Activated naive CD8-positive, alpha-beta T cell treated with anti-CD3 and anti-CD28 coated beads for 36 hours (primary cell): ENCODE data around the gene ZNF536. TPM values are rescaled to one million over a fixed set of nuclear protein-coding genes. Genes with fewer than 3 reads are reported as not detected.
"Not testable (repeated sequence)": the region's sequence is repeated elsewhere in the genome, so short reads cannot be mapped to it uniquely, and the experiment has no call there.

ENCODE experiments used
- DNase-seq: peaks from one replicate; pipeline ENCODE4 v3.0.0; 2021
- H3K27ac Mint-ChIP-seq: one replicate; pipeline ENCODE4 v1.8.0; 2022; ENCODE audit warnings: mild to moderate bottlenecking, moderate library complexity, mixed read lengths
- H3K27me3 Mint-ChIP-seq: one replicate; pipeline ENCODE4 v1.8.0; 2022; ENCODE audit warnings: mild to moderate bottlenecking, mixed read lengths
- H3K36me3 Mint-ChIP-seq: one replicate; pipeline ENCODE4 v1.8.0; 2021; ENCODE audit warnings: mild to moderate bottlenecking, mixed read lengths
- H3K4me1 Mint-ChIP-seq: one replicate; pipeline ENCODE4 v1.8.0; 2021; ENCODE audit warnings: mixed read lengths
- H3K4me3 Mint-ChIP-seq: one replicate; pipeline ENCODE4 v1.8.0; 2022; ENCODE audit warnings: mild to moderate bottlenecking, moderate library complexity, mixed read lengths
- H3K9me3 Mint-ChIP-seq: one replicate; pipeline ENCODE4 v1.8.0; 2022; ENCODE audit warnings: mixed read lengths
- total RNA-seq, 2 experiments: library from RNA; stranded (reverse); gene quantifications; one replicate each; pipeline ENCODE4 v1.2.3, GENCODE V29; 2021

ZNF536 gene
- total RNA-seq, 2 experiments from 2014 or later = not detected

DNA sequence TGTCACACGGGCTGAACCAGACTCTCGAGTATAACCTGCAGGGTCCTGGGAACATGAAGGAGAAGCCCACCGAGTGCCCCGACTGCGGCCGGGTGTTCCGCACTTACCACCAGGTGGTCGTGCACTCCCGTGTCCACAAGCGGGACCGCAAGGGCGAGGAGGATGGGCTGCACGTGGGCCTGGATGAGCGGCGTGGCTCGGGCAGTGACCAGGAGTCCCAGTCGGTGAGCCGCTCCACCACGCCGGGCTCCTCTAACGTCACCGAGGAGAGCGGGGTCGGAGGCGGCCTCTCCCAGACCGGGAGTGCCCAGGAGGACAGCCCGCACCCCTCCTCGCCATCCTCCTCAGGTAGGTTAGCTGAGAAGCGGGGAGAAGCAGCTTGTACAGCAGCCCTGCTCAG lies 73.2 kb downstream of the ZNF536 start:
- DNase-seq = no peak
- H3K27ac Mint-ChIP-seq = no peak overlapping the region
- H3K27me3 Mint-ChIP-seq = peaks cover 12% of the 10 kb centered on the region
- no peaks in the 10 kb centered on the region for H3K36me3 Mint-ChIP-seq
- H3K9me3 Mint-ChIP-seq = no peaks in the 10 kb centered on the region
- H3K4me1 Mint-ChIP-seq = no peaks in the 10 kb centered on the region
- H3K4me3 Mint-ChIP-seq = no peak overlapping the region

DNA sequence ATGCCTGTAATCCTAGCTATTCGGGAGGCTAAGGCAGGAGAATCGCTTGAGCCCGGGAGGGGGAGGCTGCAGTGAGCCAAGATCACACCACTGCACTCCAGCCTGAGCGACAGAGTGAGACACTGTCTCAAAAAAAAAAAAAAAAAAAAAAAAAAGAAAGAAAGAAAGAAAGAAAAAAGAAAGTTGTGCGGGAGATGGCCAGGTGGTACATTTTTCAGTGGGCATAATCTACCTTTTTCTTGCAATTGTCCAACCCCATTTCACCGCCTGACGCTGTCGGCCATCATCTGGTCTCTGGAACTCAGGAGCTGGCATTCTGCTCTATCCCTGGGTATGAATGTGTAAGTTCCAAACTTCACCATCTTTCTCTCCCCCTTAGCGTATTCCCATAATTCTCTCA lies 73.9 kb downstream of the ZNF536 start:
- H3K36me3 Mint-ChIP-seq, DNase-seq, H3K4me1 Mint-ChIP-seq, H3K9me3 Mint-ChIP-seq, H3K4me3 Mint-ChIP-seq, H3K27ac Mint-ChIP-seq: not testable (repeated sequence)
- H3K27me3 Mint-ChIP-seq = peaks cover 12% of the 10 kb centered on the region

DNA sequence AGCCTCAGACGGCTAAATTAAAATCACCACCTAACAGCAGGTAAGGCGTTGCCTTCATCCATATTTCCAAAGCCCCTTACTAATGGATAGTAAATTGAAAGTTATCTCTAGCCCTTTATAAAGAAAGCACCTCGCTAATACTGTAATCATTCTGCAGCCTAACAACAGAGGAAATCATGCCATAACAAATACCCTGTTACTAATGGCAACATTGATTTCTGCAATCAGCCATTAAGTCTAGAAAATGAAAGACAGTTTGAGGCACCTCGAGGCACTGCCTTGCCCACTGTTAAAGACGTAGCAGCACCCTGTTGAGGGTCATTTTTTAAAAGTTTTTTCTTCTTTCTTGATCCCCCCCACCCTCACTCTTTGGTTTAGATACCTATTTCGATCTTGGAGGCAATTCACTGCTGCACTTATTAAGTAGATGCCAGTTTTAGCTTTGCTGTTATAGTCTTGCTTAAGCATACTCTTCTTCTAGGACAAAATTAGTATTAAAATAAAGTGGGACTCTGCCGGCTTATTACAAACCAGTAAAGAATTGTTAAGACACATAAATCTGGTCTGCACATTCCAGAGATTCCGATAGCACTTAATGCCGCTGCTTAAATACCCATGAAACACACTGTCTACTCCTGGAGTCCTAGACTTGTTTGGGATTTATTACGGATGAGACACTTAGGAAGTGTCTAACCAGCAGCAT lies 74.8 kb downstream of the ZNF536 start:
- Mint-ChIP-seq H3K4me1 (no peaks in the 10 kb centered on the region), H3K27me3 (peaks cover 18% of the 10 kb centered on the region), H3K4me3 (no peak overlapping the region), H3K36me3 (no peaks in the 10 kb centered on the region), H3K27ac (no peak overlapping the region), H3K9me3 (no peaks in the 10 kb centered on the region)
- no peak for DNase-seq

DNA sequence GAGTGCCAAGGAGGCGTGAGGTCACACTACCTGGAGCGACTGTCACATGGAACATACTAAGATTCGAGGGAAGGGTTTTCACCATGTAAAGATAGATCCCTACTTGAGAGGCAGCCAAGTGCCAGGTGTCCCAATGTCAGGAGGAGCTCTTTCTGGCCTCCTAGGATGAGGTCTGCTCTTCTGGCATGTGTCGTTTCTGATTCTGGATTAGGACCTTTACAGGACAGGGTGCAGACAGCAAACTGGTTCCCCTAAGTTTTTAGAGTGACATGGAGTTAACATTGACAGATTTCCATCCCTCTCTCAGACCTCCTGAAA lies 75.3 kb downstream of the ZNF536 start:
- H3K27ac Mint-ChIP-seq = no peak overlapping the region
- H3K4me1 Mint-ChIP-seq = no peaks in the 10 kb centered on the region

DNA sequence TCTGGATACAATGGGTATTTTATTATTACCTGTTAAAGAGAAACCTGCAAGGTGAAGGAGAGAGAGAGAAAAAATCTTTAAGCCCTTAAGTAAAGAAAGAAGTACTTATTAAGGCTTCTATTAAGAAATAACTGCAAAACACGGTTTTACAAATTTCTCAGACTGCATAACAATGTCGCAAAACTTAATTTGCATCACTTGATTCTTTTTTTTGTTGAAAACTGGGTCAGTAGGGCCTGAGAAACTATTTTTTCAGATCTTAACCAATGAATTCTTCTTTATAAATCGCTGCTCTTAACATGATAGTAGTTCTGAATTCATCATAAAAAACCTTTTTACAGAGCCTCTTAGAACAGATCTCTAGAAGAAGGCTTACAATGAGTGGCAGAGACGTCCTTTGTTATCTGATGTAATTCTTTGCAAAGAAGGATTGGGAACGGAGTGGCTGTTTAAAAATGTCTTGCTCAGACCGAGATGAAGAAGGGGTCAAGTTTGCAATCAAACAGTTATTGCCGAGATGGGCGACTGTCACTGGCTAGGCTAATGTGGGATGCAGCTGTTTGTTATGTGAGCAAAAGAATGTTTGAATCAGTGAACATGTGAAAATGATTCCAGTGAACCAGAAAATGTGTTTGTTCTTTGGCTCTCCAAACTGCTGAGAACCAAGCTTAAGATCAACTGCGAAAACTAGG lies 76.3 kb downstream of the ZNF536 start:
- H3K9me3 Mint-ChIP-seq = no peaks in the 10 kb centered on the region
- H3K27ac Mint-ChIP-seq = no peak overlapping the region
- H3K36me3 Mint-ChIP-seq = no peaks in the 10 kb centered on the region
- H3K4me1 Mint-ChIP-seq = no peaks in the 10 kb centered on the region
- peaks cover 21% of the 10 kb centered on the region for H3K27me3 Mint-ChIP-seq
- H3K4me3 Mint-ChIP-seq = no peak overlapping the region
- DNase-seq = no peak

More for the DNA sequence above, 75.3 kb downstream of the ZNF536 start:
- peaks cover 21% of the 10 kb centered on the region for H3K27me3 Mint-ChIP-seq
- no peak overlapping the region for H3K4me3 Mint-ChIP-seq
- no peak for DNase-seq
- H3K36me3 Mint-ChIP-seq = no peaks in the 10 kb centered on the region
- no peaks in the 10 kb centered on the region for H3K9me3 Mint-ChIP-seq

DNA sequence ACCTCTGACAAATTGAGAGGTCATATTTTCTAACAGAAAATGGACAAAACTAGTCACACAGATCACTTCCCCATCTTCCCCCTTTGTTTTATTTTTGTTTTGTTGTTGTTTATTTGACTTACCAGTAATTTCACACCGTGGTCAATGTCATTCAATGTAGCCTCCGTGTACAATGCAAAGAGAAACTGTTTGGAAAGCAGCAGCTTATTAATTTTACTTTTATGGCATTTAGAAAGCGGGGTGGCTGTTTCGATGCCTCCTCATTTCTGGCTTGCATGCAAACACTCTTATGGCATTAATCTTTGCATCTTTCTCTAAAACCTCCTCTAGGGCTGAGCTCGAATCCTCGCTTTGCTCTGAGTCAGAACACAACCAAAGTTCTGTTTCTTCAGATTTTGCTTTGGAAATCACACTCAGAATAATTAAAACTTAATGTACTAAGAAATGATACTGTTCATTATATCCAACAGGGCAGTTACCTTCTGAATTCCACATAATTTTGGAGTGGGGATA lies 77.0 kb downstream of the ZNF536 start:
- Mint-ChIP-seq H3K36me3 (no peaks in the 10 kb centered on the region), H3K27ac (no peak overlapping the region), H3K4me1 (no peaks in the 10 kb centered on the region), H3K27me3 (peaks cover 21% of the 10 kb centered on the region), H3K9me3 (no peaks in the 10 kb centered on the region), H3K4me3 (no peak overlapping the region)
- DNase-seq = no peak

DNA sequence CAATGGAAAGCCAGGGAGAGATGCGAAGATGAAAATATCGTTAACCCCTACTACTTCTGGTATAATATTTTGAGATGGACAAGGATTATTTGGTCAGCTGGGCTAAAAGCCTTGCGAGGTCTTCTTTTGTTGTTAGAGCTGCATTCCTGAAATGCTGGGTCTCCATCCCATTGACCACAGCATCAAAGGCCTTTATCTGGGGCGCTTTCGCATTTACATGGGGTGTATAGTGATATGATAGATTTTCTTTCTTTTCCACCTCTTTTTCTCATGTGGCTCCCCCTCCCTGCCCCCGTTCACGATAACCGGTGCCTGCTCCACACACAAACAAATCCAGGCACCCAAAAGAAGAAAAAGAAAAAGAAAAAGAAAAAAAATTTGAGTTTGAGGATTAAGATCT lies 77.5 kb downstream of the ZNF536 start:
- Mint-ChIP-seq H3K27me3 (peaks cover 21% of the 10 kb centered on the region), H3K4me1 (no peaks in the 10 kb centered on the region), H3K9me3 (no peaks in the 10 kb centered on the region), H3K27ac (no peak overlapping the region), H3K36me3 (no peaks in the 10 kb centered on the region), H3K4me3 (no peak overlapping the region)
- no peak for DNase-seq

DNA sequence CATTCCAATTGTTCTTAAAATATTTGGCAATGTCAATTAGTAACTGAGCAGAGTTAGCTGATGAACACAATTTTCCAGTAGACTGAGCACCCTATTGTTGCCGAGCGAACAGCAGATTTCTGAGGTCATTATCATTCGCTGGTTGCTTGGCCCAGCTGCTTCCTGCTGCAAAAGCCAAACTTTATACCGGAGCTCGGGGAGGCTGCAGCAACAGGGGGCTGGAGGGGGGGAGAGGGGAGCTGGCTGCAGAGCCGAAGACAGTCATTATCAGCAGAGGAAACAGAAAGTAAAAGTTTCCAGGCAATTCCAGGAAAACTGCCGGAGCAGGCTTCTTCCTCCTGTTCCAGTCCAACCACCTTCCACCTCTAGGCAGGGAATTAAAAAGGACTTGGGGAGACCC lies 77.9 kb downstream of the ZNF536 start:
- no peaks in the 10 kb centered on the region for H3K9me3 Mint-ChIP-seq
- no peak overlapping the region for H3K27ac Mint-ChIP-seq
- no peak for DNase-seq
- H3K4me3 Mint-ChIP-seq = no peak overlapping the region
- H3K36me3 Mint-ChIP-seq = no peaks in the 10 kb centered on the region
- peaks cover 21% of the 10 kb centered on the region for H3K27me3 Mint-ChIP-seq
- H3K4me1 Mint-ChIP-seq = no peaks in the 10 kb centered on the region

DNA sequence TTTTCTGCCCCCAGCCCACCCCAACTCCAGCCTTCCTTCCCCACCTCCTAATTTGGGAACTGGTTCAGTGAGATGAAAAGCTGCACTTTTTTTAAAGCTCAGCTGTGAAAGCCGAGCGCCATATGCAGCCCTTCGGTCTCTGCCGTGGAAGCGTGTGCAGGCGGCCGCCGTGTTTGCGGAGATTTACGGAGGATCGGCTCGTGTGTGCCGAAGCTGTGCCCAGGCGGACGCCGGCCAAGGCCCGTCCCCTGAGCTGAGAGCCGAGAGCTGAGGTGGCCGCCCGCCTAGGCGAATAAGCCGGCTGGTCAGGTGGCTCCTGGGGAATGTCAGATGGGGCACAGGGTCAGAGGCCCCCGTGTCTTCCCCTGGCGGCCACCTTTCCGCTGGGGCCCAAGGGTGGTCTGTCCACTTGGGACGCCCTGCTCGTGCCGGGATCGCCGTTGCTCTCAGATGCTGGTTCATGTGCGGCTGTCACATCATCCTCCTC lies 78.7 kb downstream of the ZNF536 start:
- Mint-ChIP-seq H3K27me3 (peaks cover 21% of the 10 kb centered on the region), H3K4me1 (no peaks in the 10 kb centered on the region), H3K27ac (no peak overlapping the region), H3K36me3 (no peaks in the 10 kb centered on the region), H3K9me3 (no peaks in the 10 kb centered on the region), H3K4me3 (no peak overlapping the region)
- no peak for DNase-seq

DNA sequence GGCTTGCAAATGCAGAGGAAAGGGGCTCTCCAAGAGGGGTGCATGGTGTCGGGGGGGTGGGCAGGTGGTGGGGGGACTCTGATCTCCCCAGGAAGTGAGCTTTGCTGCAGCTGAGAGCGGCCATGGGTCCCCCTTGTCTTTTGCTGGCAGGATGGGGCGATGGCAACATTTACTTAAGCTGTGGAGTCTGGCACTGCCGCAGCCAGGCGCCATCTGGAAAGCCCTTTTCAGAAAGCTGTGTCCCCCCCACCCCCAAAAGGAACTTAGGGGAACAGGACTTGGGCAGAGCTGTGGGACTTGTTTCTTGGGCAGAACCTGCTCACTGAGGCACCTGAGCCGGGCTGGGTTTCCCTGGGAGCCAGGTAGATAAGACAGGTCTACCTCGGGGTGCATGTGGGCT lies 80.7 kb downstream of the ZNF536 start:
- Mint-ChIP-seq H3K36me3 (no peaks in the 10 kb centered on the region), H3K27me3 (peaks cover 21% of the 10 kb centered on the region), H3K4me1 (no peaks in the 10 kb centered on the region), H3K4me3 (no peak overlapping the region), H3K9me3 (no peaks in the 10 kb centered on the region), H3K27ac (no peak overlapping the region)
- DNase-seq = no peak

DNA sequence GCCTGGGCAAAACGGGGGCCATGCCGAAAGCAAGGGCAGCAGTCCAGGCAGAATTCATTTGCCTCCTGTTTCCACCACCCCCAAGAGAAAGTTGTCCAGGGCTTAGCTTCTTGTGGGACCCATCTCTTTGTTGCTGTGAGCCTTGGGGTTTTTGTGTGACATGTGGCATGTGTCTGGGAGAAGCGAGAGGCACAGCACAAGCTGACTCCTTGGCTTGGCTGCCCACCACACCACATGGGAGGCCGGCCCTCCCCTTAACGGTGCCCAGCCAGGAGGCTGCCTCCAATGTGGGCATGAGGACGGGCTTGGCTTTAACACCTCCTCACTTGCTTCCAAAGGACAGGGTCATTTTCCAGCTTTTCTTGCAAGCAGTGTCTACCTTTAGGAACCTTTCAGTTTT lies 81.6 kb downstream of the ZNF536 start:
- Mint-ChIP-seq H3K9me3 (no peaks in the 10 kb centered on the region), H3K27me3 (peaks cover 21% of the 10 kb centered on the region), H3K27ac (no peak overlapping the region), H3K4me1 (no peaks in the 10 kb centered on the region), H3K4me3 (no peak overlapping the region), H3K36me3 (no peaks in the 10 kb centered on the region)
- DNase-seq = no peak

DNA sequence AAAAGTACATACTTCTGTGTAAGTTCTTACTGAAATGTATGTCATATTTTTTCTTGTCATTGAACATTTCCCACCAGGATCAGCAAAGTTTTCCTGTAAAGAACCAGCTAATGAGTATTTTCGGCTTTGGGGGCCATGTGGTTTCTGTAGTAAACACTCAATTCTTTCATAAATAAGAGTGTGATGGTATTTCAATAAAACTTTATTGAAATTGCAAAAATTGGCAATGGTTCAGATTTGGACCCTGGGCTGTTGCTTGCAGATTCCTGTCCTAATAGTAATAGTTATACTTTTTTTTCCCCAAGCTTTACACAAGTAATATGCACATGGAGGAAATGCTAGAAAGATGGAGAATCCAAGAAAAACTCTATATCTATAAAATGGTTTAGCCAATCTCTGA lies 83.7 kb downstream of the ZNF536 start:
- H3K27me3 Mint-ChIP-seq = peaks cover 10% of the 10 kb centered on the region
- H3K4me3 Mint-ChIP-seq = no peak overlapping the region
- no peaks in the 10 kb centered on the region for H3K36me3 Mint-ChIP-seq
- H3K9me3 Mint-ChIP-seq = no peaks in the 10 kb centered on the region
- no peak for DNase-seq
- H3K27ac Mint-ChIP-seq = no peak overlapping the region
- H3K4me1 Mint-ChIP-seq = no peaks in the 10 kb centered on the region

DNA sequence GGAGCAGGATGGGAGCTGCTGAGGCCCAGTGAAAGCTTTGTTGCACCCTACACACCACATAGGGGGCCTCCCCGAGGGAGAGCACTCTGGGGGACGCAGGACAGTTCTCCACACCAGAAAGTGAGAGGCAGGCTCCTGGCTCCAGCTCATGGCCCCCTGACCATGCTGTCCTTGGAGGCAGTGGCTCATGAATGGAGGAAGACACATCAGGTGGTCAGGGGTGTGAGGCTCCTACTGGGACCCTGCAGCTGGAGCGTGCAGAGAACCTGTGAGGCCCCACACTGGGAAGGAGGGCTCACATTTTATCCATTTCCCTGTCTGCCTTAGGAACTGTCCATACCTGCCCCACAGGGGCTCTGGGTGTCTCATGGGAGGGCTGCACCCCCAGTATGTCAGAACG lies 85.3 kb downstream of the ZNF536 start:
- no peaks in the 10 kb centered on the region for H3K4me1 Mint-ChIP-seq

DNA sequence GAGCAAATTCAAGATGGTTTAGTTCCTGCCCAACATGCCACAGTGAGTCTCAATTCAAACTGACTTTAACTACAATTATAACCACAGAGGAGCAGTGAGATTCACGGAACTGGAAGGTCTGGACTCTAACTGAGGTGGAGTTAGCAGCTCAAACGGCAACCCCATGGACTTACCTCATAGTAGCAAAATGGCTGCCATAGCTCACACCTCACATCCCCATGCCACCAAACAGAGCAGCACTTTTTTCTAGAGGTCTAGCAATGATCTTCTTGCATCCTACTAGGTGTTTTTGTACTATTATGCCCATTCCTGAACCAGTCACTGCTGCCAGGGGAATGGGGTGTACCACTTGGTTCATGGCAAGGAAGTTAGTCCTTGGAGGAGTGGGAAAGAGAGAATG lies 87.7 kb downstream of the ZNF536 start:
- Mint-ChIP-seq H3K9me3 (no peaks in the 10 kb centered on the region), H3K27ac (no peak overlapping the region), H3K36me3 (no peaks in the 10 kb centered on the region), H3K4me1 (no peaks in the 10 kb centered on the region), H3K4me3 (no peak overlapping the region), H3K27me3 (no peaks in the 10 kb centered on the region)
- no peak for DNase-seq

More for the DNA sequence above, 85.3 kb downstream of the ZNF536 start:
- Mint-ChIP-seq H3K4me3 (no peak overlapping the region), H3K9me3 (no peaks in the 10 kb centered on the region), H3K27ac (no peak overlapping the region), H3K27me3 (no peaks in the 10 kb centered on the region), H3K36me3 (no peaks in the 10 kb centered on the region)
- no peak for DNase-seq

DNA sequence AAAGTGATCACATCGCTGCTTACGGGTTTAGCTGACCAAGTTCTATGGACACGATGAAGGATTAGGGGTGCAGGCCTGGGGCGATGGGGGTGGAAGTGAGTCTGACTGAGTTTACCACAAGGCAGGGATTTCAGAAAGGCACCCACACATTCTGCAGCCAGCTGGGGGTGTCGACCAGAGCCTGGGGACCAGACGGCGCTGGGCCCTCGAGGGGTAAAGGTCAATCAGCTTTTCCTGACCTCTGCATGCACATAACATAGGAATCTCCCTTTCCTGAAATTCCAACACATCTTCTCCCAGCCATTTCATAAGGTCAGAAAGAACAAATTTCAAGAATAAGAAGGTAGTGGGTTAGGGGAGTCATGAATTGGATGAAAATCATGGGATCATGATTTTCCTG lies 92.0 kb downstream of the ZNF536 start:
- Mint-ChIP-seq H3K27ac (no peak overlapping the region), H3K36me3 (no peaks in the 10 kb centered on the region), H3K9me3 (no peaks in the 10 kb centered on the region), H3K27me3 (no peaks in the 10 kb centered on the region), H3K4me1 (no peaks in the 10 kb centered on the region), H3K4me3 (no peak overlapping the region)
- DNase-seq = no peak

DNA sequence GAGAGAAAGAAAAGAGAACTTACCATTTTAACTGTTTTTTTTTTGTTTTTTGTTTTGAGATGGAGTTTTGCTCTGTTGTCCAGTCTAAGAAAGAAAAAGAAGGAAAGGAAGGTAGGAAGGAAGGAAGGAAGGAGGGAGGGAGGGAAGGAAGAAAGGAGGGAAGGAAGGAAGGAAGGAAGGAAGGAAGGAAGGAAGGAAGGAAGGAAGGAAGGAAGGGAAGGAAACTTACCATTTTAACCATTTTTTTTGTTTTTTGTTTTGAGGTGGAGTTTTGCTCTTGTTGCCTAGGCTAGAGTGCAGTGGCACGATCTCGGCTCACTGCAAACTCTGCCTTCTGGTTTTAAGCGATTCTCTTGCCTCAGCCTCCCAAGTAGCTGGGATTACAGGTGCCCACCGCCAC lies 94.4 kb downstream of the ZNF536 start:
- not testable (repeated sequence) for H3K27me3 Mint-ChIP-seq, H3K9me3 Mint-ChIP-seq, DNase-seq, H3K4me1 Mint-ChIP-seq, H3K36me3 Mint-ChIP-seq, H3K27ac Mint-ChIP-seq, H3K4me3 Mint-ChIP-seq
